ENCODE measurements around the gene CBX8.

GRCh38 chr17:79757140-79757745, 39.6 kb downstream of the CBX8 start:
- no peak for TF ChIP-seq GATA3 (IDR thresholded peaks at IDR 0.05; ENCODE audit: low read depth, low read length)
- no peak for TF ChIP-seq GATA2 (IDR thresholded peaks at IDR 0.05; ENCODE audit: low read depth, low read length)

All from SH-SY5Y (cell line).